Measurements from ENCODE around the gene ULBP2. TPM values are rescaled to one million over a fixed set of nuclear protein-coding genes. Genes with fewer than 3 reads are reported as not detected.
A peak's percentile ranks its signal among the peaks of the same experiment; 100 is the strongest.
"Not testable (repeated sequence)": the region's sequence is repeated elsewhere in the genome, so short reads cannot be mapped to it uniquely, and the experiment has no call there.

The ULBP2 gene
- total RNA-seq, 2 donors from 2014 or later = 2.8 to 3.7 TPM

DNA sequence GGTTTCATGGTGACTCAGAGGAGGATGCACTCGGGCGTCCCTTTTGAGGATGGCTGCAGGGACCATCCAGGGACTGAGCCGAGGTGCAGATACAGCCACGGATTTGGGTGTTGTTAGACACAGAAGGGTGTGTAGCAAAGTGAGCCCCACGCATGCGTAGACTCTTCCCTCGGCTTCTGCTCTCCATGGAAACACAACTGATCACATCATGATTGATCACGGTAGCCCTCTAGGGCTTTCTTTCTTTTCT is 21.3 kb downstream of the ULBP2 start:
- no peaks in the 10 kb centered on the region for H3K9me3 ChIP-seq (ENCODE audit: control insufficient read depth, low read length, poor library complexity, severe bottlenecking)
- no peak for DNase-seq
- ATAC-seq = peak; percentile 35
- Mint-ChIP-seq H3K27me3 (peaks cover 89% of the 10 kb centered on the region), H3K36me3 (ENCODE audit: low read depth) (peaks cover 11% of the 10 kb centered on the region), H3K4me1 (peaks cover 25% of the 10 kb centered on the region), H3K4me3 (peak overlapping the region; percentile 95), H3K27ac (peak overlapping the region; percentile 86)

DNA sequence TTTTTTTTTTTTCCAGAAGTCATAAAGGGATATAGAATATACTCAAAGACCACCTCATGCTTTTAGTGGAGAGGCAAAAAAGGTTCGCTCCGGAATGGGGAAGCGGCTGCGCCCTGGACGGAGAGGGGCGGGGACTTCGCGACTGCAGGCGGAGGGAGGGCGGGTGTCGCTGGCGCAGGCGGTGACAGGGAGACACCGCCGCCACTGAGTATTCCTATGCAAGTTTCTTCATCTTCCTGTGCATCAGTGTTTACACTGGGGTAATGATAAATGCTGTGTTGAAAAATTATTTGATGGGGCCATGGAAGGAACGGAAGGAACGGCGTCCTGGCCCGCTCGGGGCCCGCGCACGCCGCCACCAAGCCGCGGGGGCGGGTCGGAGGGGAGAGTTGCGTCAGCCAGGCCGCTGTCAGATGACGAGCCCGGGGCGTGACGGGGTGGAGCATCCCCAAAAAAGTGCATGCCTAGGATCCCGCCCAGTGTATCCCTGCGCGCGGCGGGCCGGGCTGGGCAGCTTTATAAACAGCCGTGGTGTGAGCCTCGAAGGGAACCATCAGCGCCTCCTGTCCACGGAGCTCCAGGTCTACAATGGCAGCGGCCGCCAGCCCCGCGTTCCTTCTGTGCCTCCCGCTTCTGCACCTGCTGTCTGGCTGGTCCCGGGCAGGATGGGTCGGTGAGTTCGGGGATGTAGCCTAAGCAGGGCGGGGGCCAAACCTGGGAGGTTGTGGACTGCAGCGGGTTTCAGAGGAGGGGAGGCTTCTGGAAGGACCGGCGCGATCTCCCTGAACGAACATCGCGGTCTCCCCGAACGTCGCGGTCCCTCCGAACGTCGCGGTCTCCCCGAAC is 21.9 kb downstream of the ULBP2 start, which contains the start of gene ULBP1:
TSS of gene ULBP1 (plus strand) at position 482 of the 846 bp plus-strand sequence. CDS start at position 589, 107 bp downstream.
- peaks cover 25% of the 10 kb centered on the region for H3K4me1 Mint-ChIP-seq
- peak within 1 kb of the TSS; percentile 86 for H3K27ac Mint-ChIP-seq
- ATAC-seq (peak; percentile 76), DNase-seq (peak; percentile 40 to 62 (median 62))
- H3K27me3 Mint-ChIP-seq = peaks cover 90% of the 10 kb centered on the region
- H3K36me3 Mint-ChIP-seq (ENCODE audit: low read depth) = peaks cover 11% of the 10 kb centered on the region
- H3K4me3 Mint-ChIP-seq = peak within 1 kb of the TSS; percentile 95
- no peaks in the 10 kb centered on the region for H3K9me3 ChIP-seq (ENCODE audit: control insufficient read depth, low read length, poor library complexity, severe bottlenecking)

DNA sequence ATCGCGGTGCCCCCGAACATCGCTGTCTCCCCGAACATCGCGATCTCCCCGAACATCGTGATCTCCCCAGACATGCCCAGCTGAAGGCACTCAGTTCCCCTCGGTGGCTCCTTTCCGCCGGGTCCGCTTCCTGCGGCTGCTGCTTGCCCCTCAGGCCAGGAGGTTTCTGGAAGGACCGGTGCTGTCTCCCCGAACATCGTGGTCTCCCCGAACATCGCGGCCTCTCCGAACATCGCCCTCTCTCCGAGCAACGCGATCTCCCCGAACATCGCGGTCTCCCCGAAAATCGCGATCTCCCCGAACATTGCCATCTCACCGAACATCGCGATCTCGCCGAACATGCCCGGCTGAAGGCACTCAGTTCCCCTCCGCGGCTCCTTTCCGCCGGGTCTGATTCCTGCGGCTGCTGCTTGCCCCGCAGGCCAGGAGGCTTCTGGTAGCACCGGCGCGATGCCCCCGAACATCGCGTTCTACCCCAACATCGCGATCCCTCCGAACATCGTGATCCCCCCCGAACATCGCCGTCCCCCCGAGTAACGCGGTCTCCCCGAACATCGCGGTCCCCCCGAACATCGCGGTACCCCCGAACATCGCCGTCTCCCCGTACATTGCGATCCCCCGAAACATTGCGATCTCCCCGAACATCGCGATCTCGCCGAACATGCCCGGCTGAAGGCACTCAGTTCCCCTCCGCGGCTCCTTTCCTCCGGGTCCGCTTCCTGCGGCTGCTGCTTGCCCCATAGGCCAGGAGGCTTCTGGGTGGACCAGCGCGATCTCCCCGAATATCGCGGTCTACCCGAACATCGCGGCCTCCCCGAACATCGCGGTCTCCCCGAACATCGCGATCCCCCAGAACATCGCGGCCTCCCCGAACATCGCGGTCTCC is 22.7 kb downstream of the ULBP2 start:
- H3K9me3 ChIP-seq (ENCODE audit: control insufficient read depth, low read length, poor library complexity, severe bottlenecking) = no peaks in the 10 kb centered on the region
- ATAC-seq (no peak), DNase-seq (no peak)
- peak overlapping the region; percentile 95 for H3K4me3 Mint-ChIP-seq
- peaks cover 90% of the 10 kb centered on the region for H3K27me3 Mint-ChIP-seq
- H3K4me1 Mint-ChIP-seq = peaks cover 23% of the 10 kb centered on the region
- H3K36me3 Mint-ChIP-seq (ENCODE audit: low read depth) = peaks cover 10% of the 10 kb centered on the region
- H3K27ac Mint-ChIP-seq = peak overlapping the region; percentile 86

DNA sequence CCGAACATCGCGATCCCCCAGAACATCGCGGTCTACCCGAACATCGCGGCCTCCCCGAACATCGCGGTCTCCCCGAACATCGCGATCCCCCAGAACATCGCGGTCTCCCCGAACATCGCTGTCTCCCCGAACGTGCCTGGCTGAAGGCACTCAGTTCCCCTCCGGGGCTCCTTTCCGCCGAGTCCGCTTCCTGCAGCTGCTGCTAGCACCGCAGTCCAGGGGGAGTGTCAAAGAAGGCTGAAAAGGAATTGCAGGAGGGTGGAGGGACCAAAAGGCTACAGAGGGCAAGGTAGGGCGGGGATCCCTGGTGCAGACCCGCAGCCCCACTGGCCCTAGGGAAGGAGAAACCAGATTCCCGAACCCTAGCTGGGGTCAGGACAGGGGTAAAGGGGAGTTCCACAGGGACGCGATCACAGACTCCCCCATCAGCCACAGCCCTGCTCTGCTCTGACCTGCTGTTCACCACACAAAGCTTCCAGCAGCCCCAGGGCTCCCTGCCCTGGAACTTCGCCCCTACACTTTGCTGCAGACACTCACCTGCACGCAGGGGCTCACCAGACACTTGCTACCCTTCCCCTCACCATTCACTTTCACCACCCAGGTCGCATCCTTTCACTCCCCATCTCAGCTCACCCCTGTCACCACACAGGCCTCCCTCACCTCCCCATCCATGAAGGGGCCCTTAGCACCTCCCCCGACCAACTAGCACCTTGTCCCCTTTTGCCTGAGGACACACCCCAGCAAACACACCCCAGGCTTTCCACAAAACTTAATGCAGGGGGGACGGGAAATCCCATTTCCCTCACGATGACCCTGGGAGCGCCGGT is 23.6 kb downstream of the ULBP2 start:
- H3K4me1 Mint-ChIP-seq = peaks cover 23% of the 10 kb centered on the region
- DNase-seq = no peak
- H3K36me3 Mint-ChIP-seq (ENCODE audit: low read depth) = peaks cover 12% of the 10 kb centered on the region
- no peaks in the 10 kb centered on the region for H3K9me3 ChIP-seq (ENCODE audit: control insufficient read depth, low read length, poor library complexity, severe bottlenecking)
- H3K27me3 Mint-ChIP-seq = peaks cover 90% of the 10 kb centered on the region
- ATAC-seq = no peak
- peak overlapping the region; percentile 95 for H3K4me3 Mint-ChIP-seq
- peak overlapping the region; percentile 86 for H3K27ac Mint-ChIP-seq

DNA sequence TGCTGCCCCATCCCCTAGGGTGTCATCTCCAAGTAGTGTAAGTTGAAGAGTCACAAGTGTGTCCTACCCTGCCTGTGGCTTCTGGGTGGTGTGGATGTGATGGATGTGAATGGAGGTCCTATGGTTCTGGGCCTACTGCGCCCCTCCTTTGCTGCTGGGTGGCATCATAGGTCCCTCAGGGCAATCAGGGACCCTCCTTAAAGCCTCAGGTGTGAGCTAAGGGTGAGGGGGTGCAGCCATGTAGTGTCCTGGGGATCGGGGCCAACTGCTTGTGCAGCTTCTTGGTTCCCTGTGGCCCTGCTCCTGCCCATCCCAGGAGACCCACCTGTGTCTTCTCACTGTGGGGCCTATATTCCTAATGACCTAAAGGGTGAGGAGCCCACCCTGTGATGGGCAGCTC is 24.5 kb downstream of the ULBP2 start:
- H3K36me3 Mint-ChIP-seq (ENCODE audit: low read depth) = peaks cover 10% of the 10 kb centered on the region
- not testable (repeated sequence) for ATAC-seq

DNA sequence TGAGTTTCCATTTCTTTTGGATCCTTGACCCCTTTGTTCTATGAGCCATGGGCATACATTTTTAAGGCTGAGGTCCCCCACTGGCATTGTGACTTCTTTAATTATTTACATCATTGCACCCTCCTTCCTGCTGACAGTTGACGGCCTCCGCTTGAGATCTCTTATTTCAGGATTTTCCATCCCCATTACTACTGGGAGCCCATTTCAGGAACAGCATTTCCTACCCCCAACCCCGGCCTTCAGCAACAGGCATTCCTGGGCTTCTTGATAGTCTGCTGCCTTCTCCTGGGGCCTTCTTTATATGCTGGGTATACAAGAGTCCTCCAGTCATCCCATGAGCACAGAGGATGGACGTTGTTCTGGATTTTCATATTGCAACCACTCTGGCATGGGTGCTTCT is 25.8 kb downstream of the ULBP2 start:
- no peak for ATAC-seq
- H3K9me3 ChIP-seq (ENCODE audit: control insufficient read depth, low read length, poor library complexity, severe bottlenecking) = no peaks in the 10 kb centered on the region
- no peak overlapping the region for H3K27ac Mint-ChIP-seq
- H3K4me3 Mint-ChIP-seq = no peak overlapping the region
- peaks cover 85% of the 10 kb centered on the region for H3K27me3 Mint-ChIP-seq
- peaks cover 9% of the 10 kb centered on the region for H3K36me3 Mint-ChIP-seq (ENCODE audit: low read depth)
- DNase-seq = no peak
- peaks cover 23% of the 10 kb centered on the region for H3K4me1 Mint-ChIP-seq

More for the DNA sequence above, 24.5 kb downstream of the ULBP2 start:
- DNase-seq; H3K9me3 ChIP-seq (ENCODE audit: control insufficient read depth, low read length, poor library complexity, severe bottlenecking); H3K4me3 Mint-ChIP-seq: not testable (repeated sequence)
- Mint-ChIP-seq H3K27me3 (peaks cover 90% of the 10 kb centered on the region), H3K4me1 (peaks cover 23% of the 10 kb centered on the region), H3K27ac (peak overlapping the region; percentile 86)

DNA sequence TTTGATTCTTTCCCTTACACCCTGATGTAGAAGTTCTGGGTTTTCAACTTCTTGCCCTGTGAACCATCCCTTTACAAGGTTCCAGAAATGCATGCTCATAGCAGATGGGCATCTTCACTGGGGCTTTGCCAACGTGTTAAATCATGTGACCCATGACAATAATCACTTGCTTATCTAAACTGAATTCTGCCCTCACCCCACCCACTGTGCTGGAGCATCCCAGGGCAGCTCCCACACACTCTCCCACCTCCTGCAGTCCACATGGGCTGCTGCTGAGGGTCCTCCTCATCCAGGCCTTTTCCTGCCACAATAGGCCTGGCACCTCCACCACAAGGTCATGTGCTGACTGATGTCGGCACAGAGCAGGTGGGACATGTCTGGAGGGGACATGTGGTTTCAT is 26.2 kb downstream of the ULBP2 start:
- H3K27ac Mint-ChIP-seq; H3K9me3 ChIP-seq (ENCODE audit: control insufficient read depth, low read length, poor library complexity, severe bottlenecking); ATAC-seq; H3K4me3 Mint-ChIP-seq; H3K36me3 Mint-ChIP-seq (ENCODE audit: low read depth); DNase-seq: not testable (repeated sequence)
- H3K4me1 Mint-ChIP-seq = peaks cover 22% of the 10 kb centered on the region
- H3K27me3 Mint-ChIP-seq = peaks cover 85% of the 10 kb centered on the region

DNA sequence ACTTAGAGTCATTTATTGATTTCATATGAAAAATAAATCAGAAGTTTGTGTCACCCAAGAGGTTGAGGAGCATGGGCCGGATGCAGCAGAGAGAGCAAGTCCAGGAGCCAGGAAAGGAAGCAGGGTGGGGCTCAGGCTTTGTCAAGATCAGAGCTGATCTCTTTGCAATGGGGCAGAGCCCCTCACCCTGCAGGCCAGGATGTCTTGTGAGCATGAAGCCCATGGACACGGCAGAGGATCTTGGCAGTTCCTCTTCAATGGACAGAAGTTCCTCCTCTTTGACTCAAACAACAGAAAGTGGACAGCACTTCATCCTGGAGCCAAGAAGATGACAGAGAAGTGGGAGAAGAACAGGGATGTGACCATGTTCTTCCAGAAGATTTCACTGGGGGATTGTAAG is 27.1 kb downstream of the ULBP2 start:
- H3K9me3 ChIP-seq (ENCODE audit: control insufficient read depth, low read length, poor library complexity, severe bottlenecking); H3K27ac Mint-ChIP-seq; DNase-seq; H3K36me3 Mint-ChIP-seq (ENCODE audit: low read depth); H3K4me3 Mint-ChIP-seq; ATAC-seq: not testable (repeated sequence)
- Mint-ChIP-seq H3K27me3 (peaks cover 82% of the 10 kb centered on the region), H3K4me1 (peaks cover 15% of the 10 kb centered on the region)

DNA sequence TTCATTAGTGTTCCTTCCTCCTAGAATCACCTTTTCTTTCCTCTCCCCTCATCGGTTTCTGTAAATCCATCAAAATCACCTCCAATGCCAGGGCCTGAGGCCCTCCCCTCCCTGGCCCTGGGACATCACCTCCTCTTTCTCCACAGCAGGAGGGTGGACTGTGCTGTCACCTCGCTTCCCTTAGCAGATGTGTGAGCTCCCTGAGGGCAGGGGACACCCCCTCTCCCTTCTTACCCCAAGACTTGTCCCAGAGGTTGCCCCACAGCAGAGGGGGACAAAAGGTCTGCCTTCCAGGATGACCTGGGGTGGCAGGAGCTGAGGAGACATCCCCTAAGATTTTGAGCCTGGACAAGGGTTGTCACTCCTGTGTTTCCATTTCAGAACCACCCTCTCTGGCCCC is 27.8 kb downstream of the ULBP2 start:
- H3K9me3 ChIP-seq (ENCODE audit: control insufficient read depth, low read length, poor library complexity, severe bottlenecking) = no peaks in the 10 kb centered on the region
- peaks cover 16% of the 10 kb centered on the region for H3K4me1 Mint-ChIP-seq
- no peak overlapping the region for H3K27ac Mint-ChIP-seq
- no peak for ATAC-seq
- H3K36me3 Mint-ChIP-seq (ENCODE audit: low read depth) = peaks cover 9% of the 10 kb centered on the region
- no peak for DNase-seq
- H3K27me3 Mint-ChIP-seq = peaks cover 82% of the 10 kb centered on the region
- H3K4me3 Mint-ChIP-seq = no peak overlapping the region

DNA sequence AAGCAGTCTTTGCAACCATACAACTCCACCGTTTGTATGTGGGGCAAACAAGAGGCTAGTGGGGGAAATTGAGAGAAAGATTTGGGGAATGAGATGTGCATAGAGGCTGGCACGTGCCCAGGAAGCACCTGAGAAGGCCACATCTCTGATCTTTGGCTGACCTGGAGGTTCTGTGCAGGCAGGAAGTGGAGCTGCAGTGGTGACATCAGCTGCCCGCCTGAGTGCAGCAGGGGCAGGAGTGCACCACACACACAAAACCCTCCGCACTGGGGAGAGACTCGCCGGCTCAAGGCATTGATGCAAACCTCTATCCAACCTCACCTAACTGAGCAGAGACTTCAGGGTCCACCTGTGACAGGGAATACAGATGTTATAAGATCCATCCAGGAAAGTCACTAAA is 32.6 kb downstream of the ULBP2 start:
- ATAC-seq; H3K4me1 Mint-ChIP-seq; H3K9me3 ChIP-seq (ENCODE audit: control insufficient read depth, low read length, poor library complexity, severe bottlenecking); DNase-seq; H3K36me3 Mint-ChIP-seq (ENCODE audit: low read depth); H3K4me3 Mint-ChIP-seq; H3K27ac Mint-ChIP-seq: not testable (repeated sequence)
- peaks cover 92% of the 10 kb centered on the region for H3K27me3 Mint-ChIP-seq

DNA sequence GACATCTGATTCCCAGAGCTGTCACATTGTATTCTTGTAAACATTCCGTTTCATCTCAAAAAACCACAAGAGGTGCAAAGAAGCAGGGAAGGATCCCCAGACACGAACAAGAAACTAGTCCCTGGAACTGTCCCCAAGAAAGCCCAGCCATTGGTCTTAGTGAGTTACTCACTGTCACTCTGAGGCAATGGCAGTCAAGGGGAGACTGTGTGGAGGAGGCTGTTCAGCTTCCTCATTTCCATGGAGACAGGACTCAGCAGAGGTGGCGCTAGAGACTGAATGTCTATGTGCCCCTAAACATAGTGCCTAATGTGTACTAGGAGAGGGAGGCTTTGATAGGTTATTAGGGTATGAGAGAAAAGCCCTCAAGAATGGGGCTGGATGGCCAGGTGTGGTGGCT is 33.0 kb downstream of the ULBP2 start:
- Mint-ChIP-seq H3K4me3 (no peak overlapping the region), H3K4me1 (peaks cover 7% of the 10 kb centered on the region), H3K27ac (no peak overlapping the region), H3K36me3 (ENCODE audit: low read depth) (peaks cover 7% of the 10 kb centered on the region), H3K27me3 (peaks cover 91% of the 10 kb centered on the region)
- DNase-seq (no peak), ATAC-seq (peak; percentile 49)
- H3K9me3 ChIP-seq (ENCODE audit: control insufficient read depth, low read length, poor library complexity, severe bottlenecking) = no peaks in the 10 kb centered on the region

DNA sequence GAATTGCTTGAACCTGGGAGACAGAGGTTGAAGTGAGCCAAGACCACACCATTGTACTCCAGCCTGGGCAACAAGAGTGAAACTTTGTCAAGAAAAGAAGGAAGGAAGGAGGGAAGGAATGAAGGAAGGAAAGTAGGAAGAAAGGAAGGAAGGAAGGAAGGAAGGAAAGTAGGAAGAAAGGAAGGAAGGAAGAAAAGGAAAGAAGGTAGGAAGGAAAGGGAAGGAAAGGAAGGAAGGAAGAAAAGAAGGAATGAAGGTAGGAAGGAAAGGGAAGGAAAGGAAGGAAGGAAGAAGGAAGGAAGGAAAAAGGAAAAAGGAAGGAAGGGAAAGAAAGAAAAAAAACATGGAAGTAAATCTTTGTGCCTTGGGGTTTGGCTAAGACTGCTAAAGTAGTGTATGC is 33.6 kb downstream of the ULBP2 start:
- H3K36me3 Mint-ChIP-seq (ENCODE audit: low read depth) = peaks cover 5% of the 10 kb centered on the region
- peaks cover 91% of the 10 kb centered on the region for H3K27me3 Mint-ChIP-seq
- H3K4me3 Mint-ChIP-seq = no peak overlapping the region
- DNase-seq (no peak), ATAC-seq (no peak)
- H3K4me1 Mint-ChIP-seq = peaks cover 7% of the 10 kb centered on the region
- no peaks in the 10 kb centered on the region for H3K9me3 ChIP-seq (ENCODE audit: control insufficient read depth, low read length, poor library complexity, severe bottlenecking)
- H3K27ac Mint-ChIP-seq = no peak overlapping the region

DNA sequence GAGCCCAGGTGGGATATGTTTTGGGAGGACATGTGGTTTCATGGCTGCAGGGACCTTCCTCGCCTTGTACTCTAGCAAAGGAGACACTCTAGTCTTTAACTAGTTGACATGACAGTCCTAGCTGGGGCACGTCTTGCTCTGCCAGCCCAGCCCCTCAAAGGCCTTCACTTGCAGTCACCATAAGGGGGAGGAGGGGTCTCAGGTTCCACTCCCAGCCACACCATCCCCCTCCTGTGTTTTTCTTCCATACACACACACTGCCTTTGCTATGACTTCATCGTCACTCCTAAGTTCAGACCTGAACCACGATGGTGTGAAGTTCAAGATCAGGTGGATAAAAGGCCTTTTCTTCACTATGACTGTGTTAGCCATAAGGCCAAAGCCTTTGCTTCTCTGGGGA is 35.4 kb downstream of the ULBP2 start:
- Mint-ChIP-seq H3K36me3 (ENCODE audit: low read depth) (peaks cover 10% of the 10 kb centered on the region), H3K27ac (no peak overlapping the region), H3K27me3 (peaks cover 87% of the 10 kb centered on the region), H3K4me1 (peaks cover 15% of the 10 kb centered on the region), H3K4me3 (no peak overlapping the region)
- no peaks in the 10 kb centered on the region for H3K9me3 ChIP-seq (ENCODE audit: control insufficient read depth, low read length, poor library complexity, severe bottlenecking)
- ATAC-seq (no peak), DNase-seq (no peak)
